MM.1S (cell line): ENCODE results near the gene HYAL1.

Source experiments
- CTCF ChIP-seq: fragments of 300-600 bp; sonication (generic); IDR thresholded peaks from 2 replicates; pipeline ENCODE4 v1.5.1; 2016; ENCODE audit warnings: antibody characterized with exemption, low read length, mixed read lengths
- EZH2 ChIP-seq: fragments of 300-600 bp; sonication (generic); optimal IDR thresholded peaks from 2 replicates; pipeline ENCODE3; 2017; ENCODE audit warnings: low read depth, mild to moderate bottlenecking, antibody characterized with exemption, low read length, mixed read lengths
- EZH2phosphoT487 ChIP-seq: fragments of 300-600 bp; sonication (generic); IDR thresholded peaks from 2 replicates; pipeline ENCODE4 v1.6.1; 2018; ENCODE audit warnings: antibody characterized with exemption, low read length

DNA sequence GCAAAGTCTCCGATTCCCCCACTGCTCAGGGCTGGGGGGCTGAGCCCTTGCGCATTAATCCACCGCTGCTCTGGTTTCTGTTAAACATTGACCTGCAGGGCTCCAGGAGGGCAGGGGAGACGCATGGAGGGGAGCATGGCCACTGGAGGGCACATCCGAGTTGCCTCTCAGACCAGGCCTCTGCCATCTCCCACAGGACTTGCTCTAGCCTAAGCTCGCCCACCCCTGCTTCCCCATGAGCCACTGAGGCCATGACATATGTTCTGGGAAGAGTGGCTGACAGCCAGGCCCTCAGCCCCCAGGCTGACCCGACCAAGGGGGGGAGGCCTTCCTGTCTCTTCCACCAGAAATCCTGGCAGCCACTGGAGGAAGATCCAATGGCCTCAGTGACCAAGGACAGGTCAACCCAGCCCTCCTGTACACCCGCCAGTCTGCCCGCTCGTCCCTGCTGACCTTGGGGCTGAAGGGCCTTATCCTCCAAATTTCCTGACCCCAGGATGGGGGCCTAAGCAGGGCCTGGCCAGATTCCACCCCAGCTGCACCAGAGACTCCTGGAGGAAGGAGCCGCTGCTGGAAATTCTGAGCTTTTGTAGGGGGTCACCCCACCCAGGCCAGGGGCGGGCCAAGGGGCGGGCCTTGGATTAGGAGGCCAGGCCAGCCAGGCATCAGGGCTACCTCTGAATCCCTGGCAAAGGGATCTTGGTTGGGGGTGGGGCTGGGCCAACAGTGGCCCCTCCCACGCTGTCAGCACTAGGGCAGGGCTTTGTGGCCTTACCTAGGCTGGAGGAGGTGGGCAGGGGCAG, at the start of gene HYAL1:
- TF ChIP-seq CTCF (no peak), EZH2 (no peak), EZH2phosphoT487 (no peak)
